Measurements from ENCODE around the gene DOCK11.

DOCK11 gene

GRCh38 chrX:118495958-118496762 lies 545 bp downstream of the DOCK11 start:
- TF ChIP-seq TCF12 (IDR thresholded peaks at IDR 0.05; ENCODE audit: low read depth) (no peak), EGR1 (IDR thresholded peaks at IDR 0.05) (no peak), MAX (IDR thresholded peaks at IDR 0.05) (no peak), CREB1 (IDR thresholded peaks at IDR 0.05; ENCODE audit: low read depth) (no peak), FOXM1 (IDR thresholded peaks at IDR 0.05; ENCODE audit: borderline replicate concordance, low read depth) (no peak), EP300 (IDR thresholded peaks at IDR 0.05; ENCODE audit: borderline replicate concordance) (no peak), CEBPB (IDR thresholded peaks at IDR 0.05) (no peak), REST (IDR thresholded peaks at IDR 0.05; ENCODE audit: low read depth) (no peak), NFIC (IDR thresholded peaks at IDR 0.05) (no peak)

- TF ChIP-seq MAX (IDR thresholded peaks at IDR 0.05) (no peak), CREB1 (IDR thresholded peaks at IDR 0.05; ENCODE audit: low read depth) (no peak), RAD21 (IDR thresholded peaks at IDR 0.05; ENCODE audit: low read depth) (no peak), USF1 (IDR thresholded peaks at IDR 0.05) (no peak), ZBTB7A (IDR thresholded peaks at IDR 0.05; ENCODE audit: low read depth) (no peak), EP300 (IDR thresholded peaks at IDR 0.05; ENCODE audit: borderline replicate concordance) (no peak), FOXM1 (IDR thresholded peaks at IDR 0.05; ENCODE audit: borderline replicate concordance, low read depth) (no peak), TCF12 (IDR thresholded peaks at IDR 0.05; ENCODE audit: low read depth) (no peak), YY1 (IDR thresholded peaks at IDR 0.05; ENCODE audit: low read depth) (no peak), NFIC (IDR thresholded peaks at IDR 0.05) (no peak), REST (IDR thresholded peaks at IDR 0.05; ENCODE audit: low read depth) (no peak), EGR1 (IDR thresholded peaks at IDR 0.05) (no peak), TAF1 (IDR thresholded peaks at IDR 0.05; ENCODE audit: low read depth) (no peak), CEBPB (IDR thresholded peaks at IDR 0.05) (no peak), TEAD4 (IDR thresholded peaks at IDR 0.05) (no peak)
Measured at GRCh38 chrX:118496763-118497079, 1.1 kb downstream of the DOCK11 start.

GRCh38 chrX:118497180-118497818 lies 1.7 kb downstream of the DOCK11 start:
- TF ChIP-seq TCF12 (IDR thresholded peaks at IDR 0.05; ENCODE audit: low read depth), result no peak
- no peak for TF ChIP-seq NFIC (IDR thresholded peaks at IDR 0.05)
- no peak for TF ChIP-seq YY1 (IDR thresholded peaks at IDR 0.05; ENCODE audit: low read depth)
- no peak for TF ChIP-seq CREB1 (IDR thresholded peaks at IDR 0.05; ENCODE audit: low read depth)
- TF ChIP-seq TEAD4 (IDR thresholded peaks at IDR 0.05), result no peak
- no peak for TF ChIP-seq USF1 (IDR thresholded peaks at IDR 0.05)

GRCh38 chrX:118498351-118498750 lies 2.7 kb downstream of the DOCK11 start:
- TF ChIP-seq TCF12 (IDR thresholded peaks at IDR 0.05; ENCODE audit: low read depth) (no peak), USF1 (IDR thresholded peaks at IDR 0.05) (no peak), ZBTB7A (IDR thresholded peaks at IDR 0.05; ENCODE audit: low read depth) (no peak), FOXM1 (IDR thresholded peaks at IDR 0.05; ENCODE audit: borderline replicate concordance, low read depth) (no peak), TEAD4 (IDR thresholded peaks at IDR 0.05) (no peak), EGR1 (IDR thresholded peaks at IDR 0.05) (no peak), REST (IDR thresholded peaks at IDR 0.05; ENCODE audit: low read depth) (no peak), CREB1 (IDR thresholded peaks at IDR 0.05; ENCODE audit: low read depth) (no peak)
